Measurements from ENCODE around the gene FTCD.
"Not testable (repeated sequence)": the region's sequence is repeated elsewhere in the genome, so short reads cannot be mapped to it uniquely, and the experiment has no call there.

Gene FTCD

GRCh38 chr21:46188226-46189212, 33.1 kb upstream of the FTCD start:
- no peak for DNase-seq (ENCODE audit: low read depth)

GRCh38 chr21:46187814-46188213, 32.4 kb upstream of the FTCD start:
- DNase-seq (ENCODE audit: low read depth) = no peak

GRCh38 chr21:46187261-46187660, 31.9 kb upstream of the FTCD start:
- no peak for DNase-seq (ENCODE audit: low read depth)

- DNase-seq (ENCODE audit: low read depth) = no peak
Observed at GRCh38 chr21:46185716-46186115, 30.3 kb upstream of the FTCD start.

GRCh38 chr21:46184625-46185555, 29.5 kb upstream of the FTCD start:
- peak; percentile 43 for DNase-seq (ENCODE audit: low read depth)

- peak; percentile 17 for DNase-seq (ENCODE audit: low read depth)
Observed at GRCh38 chr21:46183910-46184624, 28.7 kb upstream of the FTCD start, which contains the start of gene SPATC1L. TSS of gene SPATC1L (minus strand) at chr21:46184459. CDS start at chr21:46182816, 1,643 bp downstream.

GRCh38 chr21:46183337-46183909, 28.0 kb upstream of the FTCD start:
- DNase-seq (ENCODE audit: low read depth) = not testable (repeated sequence)

- DNase-seq (ENCODE audit: low read depth) = no peak
Observed at GRCh38 chr21:46182548-46183336, 27.4 kb upstream of the FTCD start.

GRCh38 chr21:46181953-46182547, 26.7 kb upstream of the FTCD start:
- no peak for DNase-seq (ENCODE audit: low read depth)

- DNase-seq (ENCODE audit: low read depth) = no peak
Observed at GRCh38 chr21:46181436-46181835, 26.1 kb upstream of the FTCD start.

GRCh38 chr21:46180778-46181391, 25.5 kb upstream of the FTCD start:
- no peak for DNase-seq (ENCODE audit: low read depth)

GRCh38 chr21:46180079-46180722, 24.8 kb upstream of the FTCD start:
- DNase-seq (ENCODE audit: low read depth) = no peak

- DNase-seq (ENCODE audit: low read depth) = no peak
Observed at GRCh38 chr21:46179708-46180078, 24.3 kb upstream of the FTCD start.

- DNase-seq (ENCODE audit: low read depth) = no peak
Observed at GRCh38 chr21:46178961-46179360, 23.6 kb upstream of the FTCD start.

GRCh38 chr21:46176443-46177129, 21.2 kb upstream of the FTCD start:
- DNase-seq (ENCODE audit: low read depth) = not testable (repeated sequence)

GRCh38 chr21:46173573-46173972, 18.2 kb upstream of the FTCD start:
- DNase-seq (ENCODE audit: low read depth) = no peak

GRCh38 chr21:46172863-46173528, 17.6 kb upstream of the FTCD start:
- no peak for DNase-seq (ENCODE audit: low read depth)
